ENCODE results near the gene SLC30A1.
A peak's percentile ranks its signal among the peaks of the same experiment; 100 is the strongest.
"Not testable (repeated sequence)": the region's sequence is repeated elsewhere in the genome, so short reads cannot be mapped to it uniquely, and the experiment has no call there.

The SLC30A1 gene

GRCh38 chr1:211578640-211579439 lies at the start of gene SLC30A1:
Gene SLC30A1, minus strand, starts transcription at chr1:211579161. Its CDS starts 549 bp downstream, at chr1:211578612.
- peak; percentile 99 to 100 for DNase-seq (ENCODE audit: low read depth in 1 of 2, low spot score in 1 of 2)

GRCh38 chr1:211628417-211628816 lies 49.5 kb upstream of the SLC30A1 start:
- no peak for DNase-seq (ENCODE audit: low read depth in 1 of 2, low spot score in 1 of 2)

GRCh38 chr1:211627259-211627658 lies 48.3 kb upstream of the SLC30A1 start:
- DNase-seq (ENCODE audit: low read depth in 1 of 2, low spot score in 1 of 2), result no peak

- not testable (repeated sequence) for DNase-seq (ENCODE audit: low read depth in 1 of 2, low spot score in 1 of 2)
Measured at GRCh38 chr1:211625866-211626265, 46.9 kb upstream of the SLC30A1 start.

GRCh38 chr1:211625040-211625439 lies 46.1 kb upstream of the SLC30A1 start:
- DNase-seq (ENCODE audit: low read depth in 1 of 2, low spot score in 1 of 2), result no peak

GRCh38 chr1:211623515-211623914 lies 44.6 kb upstream of the SLC30A1 start:
- DNase-seq (ENCODE audit: low read depth in 1 of 2, low spot score in 1 of 2), result no peak

GRCh38 chr1:211621447-211622198 lies 42.7 kb upstream of the SLC30A1 start:
- no peak for DNase-seq (ENCODE audit: low read depth in 1 of 2, low spot score in 1 of 2)

GRCh38 chr1:211620097-211620496 lies 41.1 kb upstream of the SLC30A1 start:
- no peak for DNase-seq (ENCODE audit: low read depth in 1 of 2, low spot score in 1 of 2)

GRCh38 chr1:211619033-211619996 lies 40.4 kb upstream of the SLC30A1 start:
- no peak for DNase-seq (ENCODE audit: low read depth in 1 of 2, low spot score in 1 of 2)

- no peak for DNase-seq (ENCODE audit: low read depth in 1 of 2, low spot score in 1 of 2)
Measured at GRCh38 chr1:211616965-211617297, 38.0 kb upstream of the SLC30A1 start.

GRCh38 chr1:211616231-211616964 lies 37.4 kb upstream of the SLC30A1 start:
- DNase-seq (ENCODE audit: low read depth in 1 of 2, low spot score in 1 of 2), result no peak

GRCh38 chr1:211614615-211615014 lies 35.7 kb upstream of the SLC30A1 start:
- no peak for DNase-seq (ENCODE audit: low read depth in 1 of 2, low spot score in 1 of 2)

- no peak for DNase-seq (ENCODE audit: low read depth in 1 of 2, low spot score in 1 of 2)
Measured at GRCh38 chr1:211613951-211614350, 35.0 kb upstream of the SLC30A1 start.

- no peak for DNase-seq (ENCODE audit: low read depth in 1 of 2, low spot score in 1 of 2)
Measured at GRCh38 chr1:211613108-211613947, 34.4 kb upstream of the SLC30A1 start.

GRCh38 chr1:211612786-211613107 lies 33.8 kb upstream of the SLC30A1 start:
- no peak for DNase-seq (ENCODE audit: low read depth in 1 of 2, low spot score in 1 of 2)

GRCh38 chr1:211611818-211612217 lies 32.9 kb upstream of the SLC30A1 start:
- no peak for DNase-seq (ENCODE audit: low read depth in 1 of 2, low spot score in 1 of 2)

GRCh38 chr1:211610779-211611556 lies 32.0 kb upstream of the SLC30A1 start:
- DNase-seq (ENCODE audit: low read depth in 1 of 2, low spot score in 1 of 2), result no peak

GRCh38 chr1:211609120-211610024 lies 30.4 kb upstream of the SLC30A1 start:
- DNase-seq (ENCODE audit: low read depth in 1 of 2, low spot score in 1 of 2), result no peak
